Measurements from ENCODE around the gene KPNA5. TPM values are rescaled to one million over a fixed set of nuclear protein-coding genes. Genes with fewer than 3 reads are reported as not detected.

The KPNA5 gene
- total and polyA plus RNA-seq, 2 of the 8 experiments (the other 6 are each of a cell fraction or from before 2014, with no cell fraction given), result 2.0 to 9.7 TPM

GRCh38 chr6:116695401-116695800 is 14.4 kb downstream of the KPNA5 start (continued):
- TF ChIP-seq CHD7 (IDR thresholded peaks at IDR 0.05; ENCODE audit: insufficient replicate concordance, low read length), result no peak
- no peak for TF ChIP-seq CTCF (IDR thresholded peaks at IDR 0.05; ENCODE audit: control extremely low read depth in 1 of 3, insufficient read depth in 1 of 3, low read depth in 1 of 3, low read length in 3 of 3)
- TF ChIP-seq ZNF274 (IDR thresholded peaks at IDR 0.05; ENCODE audit: borderline replicate concordance, extremely low read depth, low read length), result no peak
